OCI-LY1 (cell line): Measurements from ENCODE around the gene TNS1.

Experiments
- CTCF ChIP-seq: fragments of 200-600 bp; sonication (generic), shearing (Covaris generic); IDR thresholded peaks from 2 replicates; pipeline ENCODE4 v1.5.1; 2017; ENCODE audit warnings: mild to moderate bottlenecking, antibody characterized with exemption, low read length, moderate library complexity, mixed read lengths
- EZH2 ChIP-seq: fragments of 200-600 bp; sonication (generic), shearing (Covaris generic); IDR thresholded peaks from 2 replicates; pipeline ENCODE4 v1.8.0; 2017; ENCODE audit warnings: borderline replicate concordance, mixed run types, mild to moderate bottlenecking, antibody characterized with exemption, low read length, moderate library complexity, mixed read lengths

GRCh38 chr2:217905395-217905794, 97.4 kb downstream of the TNS1 start:
- TF ChIP-seq CTCF (no peak), EZH2 (no peak)
